ENCODE results near the gene CAPN14.

GRCh38 chr2:31199206-31199605 is 18.1 kb downstream of the CAPN14 start:
- no peak for TF ChIP-seq CTCF (IDR thresholded peaks at IDR 0.05 in 4 of 5, conservative IDR thresholded peaks at IDR 0.05 in 1 of 5)
- no peak for TF ChIP-seq POLR2A (IDR thresholded peaks at IDR 0.05)

Data from gastrocnemius medialis (tissue), 4 donors.